Measurements from ENCODE around the gene SERPINA5.

GRCh38 chr14:94545131-94545841 lies 35.9 kb upstream of the SERPINA5 start:
- TF ChIP-seq EP300 (IDR thresholded peaks at IDR 0.05; ENCODE audit: borderline replicate concordance in 1 of 2, low read depth in 1 of 2, low read length in 1 of 2): no peak
- no peak for TF ChIP-seq SMC3 (IDR thresholded peaks at IDR 0.05; ENCODE audit: low read depth, low read length)
- TF ChIP-seq MXI1 (IDR thresholded peaks at IDR 0.05; ENCODE audit: low read depth, low read length): no peak
- TF ChIP-seq CTCF (IDR thresholded peaks at IDR 0.05): no peak
- no peak for TF ChIP-seq NRF1 (IDR thresholded peaks at IDR 0.05; ENCODE audit: low read depth, low read length)
- TF ChIP-seq TAF1 (IDR thresholded peaks at IDR 0.05; ENCODE audit: borderline replicate concordance, low read depth, low read length): no peak
- no peak for TF ChIP-seq FOXJ3 (CRISPR knock-in tag; IDR thresholded peaks at IDR 0.05)

Measured in SK-N-SH (cell line).